OCI-LY1 (cell line): Measurements from ENCODE around the gene LVRN.
"Not testable (repeated sequence)": the region's sequence is repeated elsewhere in the genome, so short reads cannot be mapped to it uniquely, and the experiment has no call there.

Experiments used
- H2AFZ ChIP-seq: fragments of 200-600 bp; sonication (generic), shearing (Covaris generic); 2 replicates; pipeline ENCODE4 v1.6.0; 2014; ENCODE audit warnings: antibody characterized with exemption, mild to moderate bottlenecking, low read length
- H3F3A ChIP-seq: fragments of 200-600 bp; sonication (generic), shearing (Covaris generic); 2 replicates; pipeline ENCODE4 v1.6.0; 2014; ENCODE audit warnings: mild to moderate bottlenecking, antibody characterized with exemption, low read length, moderate library complexity; ENCODE audit not compliant: insufficient read depth
- H3K27ac ChIP-seq: fragments of 200-600 bp; sonication (generic); 2 replicates; pipeline ENCODE4 v1.5.1; 2014; ENCODE audit warnings: low read length, mixed run types, mild to moderate bottlenecking, low read depth; ENCODE audit not compliant: poor library complexity, severe bottlenecking
- H3K27me3 ChIP-seq: fragments of 200-600 bp; sonication (generic); 2 replicates; pipeline ENCODE4 v1.6.0; 2014; ENCODE audit warnings: antibody characterized with exemption, mild to moderate bottlenecking, low read length, moderate library complexity; ENCODE audit not compliant: insufficient read depth
- H3K36me3 ChIP-seq: fragments of 200-600 bp; sonication (generic); 2 replicates; pipeline ENCODE4 v1.6.1; 2014; ENCODE audit warnings: mild to moderate bottlenecking, antibody characterized with exemption, low read length, moderate library complexity, mixed read lengths; ENCODE audit not compliant: insufficient read depth
- H3K4me1 ChIP-seq: fragments of 200-600 bp; sonication (generic); 2 replicates; pipeline ENCODE4 v1.5.1; 2014; ENCODE audit warnings: mild to moderate bottlenecking, low read length, moderate library complexity; ENCODE audit not compliant: insufficient read depth, severe bottlenecking
- H3K4me2 ChIP-seq: fragments of 200-600 bp; sonication (generic), shearing (Covaris generic); 2 replicates; pipeline ENCODE4 v1.6.1; 2014; ENCODE audit warnings: low read length
- H3K4me3 ChIP-seq: fragments of 200-600 bp; sonication (generic); 2 replicates; pipeline ENCODE4 v1.5.1; 2014; ENCODE audit warnings: low read length, low read depth, mild to moderate bottlenecking, mixed read lengths; ENCODE audit not compliant: poor library complexity, severe bottlenecking
- H3K79me2 ChIP-seq: fragments of 200-600 bp; shearing (Covaris generic); 2 replicates; pipeline ENCODE4 v1.6.1; 2016; ENCODE audit warnings: mixed run types, low read length, mixed read lengths; ENCODE audit not compliant: insufficient read depth
- H3K9ac ChIP-seq: fragments of 200-600 bp; sonication (generic), shearing (Covaris generic); 2 replicates; pipeline ENCODE4 v1.6.1; 2014; ENCODE audit warnings: mild to moderate bottlenecking, low read length, mixed read lengths
- H3K9me2 ChIP-seq: fragments of 200-600 bp; sonication (generic), shearing (Covaris generic); 2 replicates; pipeline ENCODE4 v1.6.1; 2014; ENCODE audit warnings: low read depth, mild to moderate bottlenecking, low read length, mixed read lengths
- H3K9me3 ChIP-seq: fragments of 200-600 bp; shearing (Covaris generic); 2 replicates; pipeline ENCODE4 v1.6.1; 2014; ENCODE audit warnings: low read length, mixed read lengths
- H4K20me1 ChIP-seq: fragments of 200-600 bp; sonication (generic), shearing (Covaris generic); 2 replicates; pipeline ENCODE4 v1.6.0; 2016; ENCODE audit warnings: mild to moderate bottlenecking, low read length; ENCODE audit not compliant: insufficient read depth
- EZH2 ChIP-seq: fragments of 200-600 bp; sonication (generic), shearing (Covaris generic); IDR thresholded peaks from 2 replicates; pipeline ENCODE4 v1.8.0; 2017; ENCODE audit warnings: borderline replicate concordance, mixed run types, mild to moderate bottlenecking, antibody characterized with exemption, low read length, moderate library complexity, mixed read lengths
- TF ChIP-seq, protein P1 (sequence below): fragments of 200-600 bp; sonication (generic), shearing (Covaris generic); IDR thresholded peaks from 2 replicates; pipeline ENCODE4 v1.5.1; 2017; ENCODE audit warnings: mild to moderate bottlenecking, antibody characterized with exemption, low read length, moderate library complexity, mixed read lengths

Gene LVRN, protein sequence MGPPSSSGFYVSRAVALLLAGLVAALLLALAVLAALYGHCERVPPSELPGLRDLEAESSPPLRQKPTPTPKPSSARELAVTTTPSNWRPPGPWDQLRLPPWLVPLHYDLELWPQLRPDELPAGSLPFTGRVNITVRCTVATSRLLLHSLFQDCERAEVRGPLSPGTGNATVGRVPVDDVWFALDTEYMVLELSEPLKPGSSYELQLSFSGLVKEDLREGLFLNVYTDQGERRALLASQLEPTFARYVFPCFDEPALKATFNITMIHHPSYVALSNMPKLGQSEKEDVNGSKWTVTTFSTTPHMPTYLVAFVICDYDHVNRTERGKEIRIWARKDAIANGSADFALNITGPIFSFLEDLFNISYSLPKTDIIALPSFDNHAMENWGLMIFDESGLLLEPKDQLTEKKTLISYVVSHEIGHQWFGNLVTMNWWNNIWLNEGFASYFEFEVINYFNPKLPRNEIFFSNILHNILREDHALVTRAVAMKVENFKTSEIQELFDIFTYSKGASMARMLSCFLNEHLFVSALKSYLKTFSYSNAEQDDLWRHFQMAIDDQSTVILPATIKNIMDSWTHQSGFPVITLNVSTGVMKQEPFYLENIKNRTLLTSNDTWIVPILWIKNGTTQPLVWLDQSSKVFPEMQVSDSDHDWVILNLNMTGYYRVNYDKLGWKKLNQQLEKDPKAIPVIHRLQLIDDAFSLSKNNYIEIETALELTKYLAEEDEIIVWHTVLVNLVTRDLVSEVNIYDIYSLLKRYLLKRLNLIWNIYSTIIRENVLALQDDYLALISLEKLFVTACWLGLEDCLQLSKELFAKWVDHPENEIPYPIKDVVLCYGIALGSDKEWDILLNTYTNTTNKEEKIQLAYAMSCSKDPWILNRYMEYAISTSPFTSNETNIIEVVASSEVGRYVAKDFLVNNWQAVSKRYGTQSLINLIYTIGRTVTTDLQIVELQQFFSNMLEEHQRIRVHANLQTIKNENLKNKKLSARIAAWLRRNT

DNA sequence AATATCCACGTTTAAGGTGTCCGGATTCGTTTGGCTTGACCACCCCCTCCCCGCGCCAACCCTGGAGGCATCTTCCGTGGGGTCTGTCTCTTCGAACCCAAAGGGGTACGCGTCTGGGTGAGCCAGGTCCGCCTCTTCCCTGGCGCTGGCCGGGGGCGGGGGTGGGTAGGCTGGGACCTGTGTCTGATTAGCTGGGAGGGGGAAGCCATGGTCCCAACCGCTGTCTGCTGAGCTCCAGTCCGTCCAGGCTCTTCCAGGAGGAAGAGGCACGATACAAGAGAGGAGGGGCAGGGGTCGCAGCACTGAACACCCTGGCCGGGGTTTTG, at the start of gene LVRN:
Gene LVRN (plus strand): TSS at position 237 of the 326 bp plus-strand sequence. CDS start 143 bp downstream, outside the sequence.
- Histone ChIP-seq H3K4me2 (no peak within 1 kb of the TSS), H3K4me1 (no peaks in the 10 kb centered on the region), H3K9ac (no peak within 1 kb of the TSS), H3K79me2 (no peaks in the 10 kb centered on the region), H3K27me3 (no peaks in the 10 kb centered on the region), H3K4me3 (no peak within 1 kb of the TSS), H3F3A (no peaks in the 10 kb centered on the region), H4K20me1 (no peaks in the 10 kb centered on the region), H3K27ac (no peak within 1 kb of the TSS), H2AFZ (no peak within 1 kb of the TSS), H3K9me3 (no peaks in the 10 kb centered on the region), H3K36me3 (no peaks in the 10 kb centered on the region), H3K9me2 (no peaks in the 10 kb centered on the region)
- TF ChIP-seq, protein P1, sequence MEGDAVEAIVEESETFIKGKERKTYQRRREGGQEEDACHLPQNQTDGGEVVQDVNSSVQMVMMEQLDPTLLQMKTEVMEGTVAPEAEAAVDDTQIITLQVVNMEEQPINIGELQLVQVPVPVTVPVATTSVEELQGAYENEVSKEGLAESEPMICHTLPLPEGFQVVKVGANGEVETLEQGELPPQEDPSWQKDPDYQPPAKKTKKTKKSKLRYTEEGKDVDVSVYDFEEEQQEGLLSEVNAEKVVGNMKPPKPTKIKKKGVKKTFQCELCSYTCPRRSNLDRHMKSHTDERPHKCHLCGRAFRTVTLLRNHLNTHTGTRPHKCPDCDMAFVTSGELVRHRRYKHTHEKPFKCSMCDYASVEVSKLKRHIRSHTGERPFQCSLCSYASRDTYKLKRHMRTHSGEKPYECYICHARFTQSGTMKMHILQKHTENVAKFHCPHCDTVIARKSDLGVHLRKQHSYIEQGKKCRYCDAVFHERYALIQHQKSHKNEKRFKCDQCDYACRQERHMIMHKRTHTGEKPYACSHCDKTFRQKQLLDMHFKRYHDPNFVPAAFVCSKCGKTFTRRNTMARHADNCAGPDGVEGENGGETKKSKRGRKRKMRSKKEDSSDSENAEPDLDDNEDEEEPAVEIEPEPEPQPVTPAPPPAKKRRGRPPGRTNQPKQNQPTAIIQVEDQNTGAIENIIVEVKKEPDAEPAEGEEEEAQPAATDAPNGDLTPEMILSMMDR = no peak
- no peak for TF ChIP-seq EZH2

DNA sequence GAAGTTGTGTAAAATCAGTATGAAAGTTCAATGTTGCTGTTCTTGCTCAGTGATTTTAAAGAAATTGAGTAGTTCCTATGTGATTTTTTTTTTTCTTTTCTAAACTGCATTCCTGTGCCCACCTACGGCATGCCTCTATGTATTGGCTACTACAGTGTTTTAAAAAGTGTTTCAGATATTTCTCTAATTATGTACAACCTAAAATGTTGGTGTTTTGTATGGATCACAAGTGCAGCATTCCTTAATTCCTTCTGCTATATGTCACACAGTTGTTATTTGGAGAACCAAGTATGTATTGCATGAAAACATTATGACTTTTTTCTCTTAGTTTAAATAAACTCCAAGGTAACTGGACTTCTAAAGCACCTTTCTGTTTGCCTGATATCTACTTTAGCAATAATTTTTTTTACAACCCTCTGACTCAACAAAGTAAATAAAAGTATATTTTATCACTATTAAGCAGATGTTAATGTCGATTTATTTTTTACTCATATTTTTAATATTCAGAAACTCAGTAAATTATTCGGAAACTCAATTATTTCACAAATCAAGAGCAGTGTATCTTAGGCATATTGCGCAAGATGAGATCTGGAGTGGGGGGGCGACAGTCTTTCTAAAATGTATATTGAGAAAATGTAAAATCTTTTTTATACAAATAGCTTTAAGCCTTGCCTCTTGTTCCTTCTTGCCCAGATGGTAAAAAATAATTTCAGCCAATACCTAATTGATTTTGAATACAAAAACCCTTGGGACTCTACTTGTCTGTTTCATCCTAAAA, 48.5 kb upstream of the LVRN start:
- not testable (repeated sequence) for H2AFZ ChIP-seq, H3F3A ChIP-seq, H3K79me2 ChIP-seq, H3K9ac ChIP-seq, H4K20me1 ChIP-seq, H3K27me3 ChIP-seq, H3K9me3 ChIP-seq, H3K27ac ChIP-seq, H3K4me3 ChIP-seq, H3K9me2 ChIP-seq, H3K4me1 ChIP-seq, H3K4me2 ChIP-seq, H3K36me3 ChIP-seq

DNA sequence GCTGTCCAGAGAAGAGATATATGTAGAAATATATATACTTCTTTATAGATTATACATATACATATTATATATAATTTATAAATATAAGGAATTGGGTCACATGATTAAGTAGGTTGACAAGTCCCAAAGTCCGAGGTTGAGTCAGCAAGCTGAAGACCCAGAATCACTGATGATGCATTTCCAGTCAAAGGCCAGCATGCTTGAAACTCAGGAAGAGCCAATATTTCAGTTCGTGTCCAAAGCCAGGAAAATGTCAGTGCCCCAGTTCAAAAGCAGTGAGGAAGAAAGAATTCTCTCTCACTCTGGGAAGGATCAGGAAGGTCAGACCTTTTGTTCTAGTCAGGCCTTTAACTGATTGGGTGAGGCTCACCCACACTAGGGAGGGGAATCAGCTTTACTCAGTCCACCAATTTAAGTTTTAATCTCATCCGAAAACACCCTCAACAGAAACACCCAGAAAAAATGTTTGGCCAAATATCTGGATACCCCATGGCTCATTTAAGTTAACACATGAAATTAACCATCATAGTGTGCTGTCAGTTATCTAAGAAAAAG, 42.0 kb upstream of the LVRN start:
- Histone ChIP-seq H3K9me3 (no peaks in the 10 kb centered on the region), H3K9me2 (no peaks in the 10 kb centered on the region; the same call in 1 of the 2 replicates), H4K20me1 (no peaks in the 10 kb centered on the region), H3K4me2 (no peak overlapping the region), H3K27ac (no peak overlapping the region), H3K4me1 (no peaks in the 10 kb centered on the region), H3K27me3 (no peaks in the 10 kb centered on the region), H3F3A (no peaks in the 10 kb centered on the region), H2AFZ (no peak overlapping the region), H3K79me2 (no peaks in the 10 kb centered on the region), H3K9ac (no peak overlapping the region), H3K4me3 (no peak overlapping the region), H3K36me3 (no peaks in the 10 kb centered on the region)
- TF ChIP-seq EZH2 = no peak
- TF ChIP-seq, protein P1 = no peak

DNA sequence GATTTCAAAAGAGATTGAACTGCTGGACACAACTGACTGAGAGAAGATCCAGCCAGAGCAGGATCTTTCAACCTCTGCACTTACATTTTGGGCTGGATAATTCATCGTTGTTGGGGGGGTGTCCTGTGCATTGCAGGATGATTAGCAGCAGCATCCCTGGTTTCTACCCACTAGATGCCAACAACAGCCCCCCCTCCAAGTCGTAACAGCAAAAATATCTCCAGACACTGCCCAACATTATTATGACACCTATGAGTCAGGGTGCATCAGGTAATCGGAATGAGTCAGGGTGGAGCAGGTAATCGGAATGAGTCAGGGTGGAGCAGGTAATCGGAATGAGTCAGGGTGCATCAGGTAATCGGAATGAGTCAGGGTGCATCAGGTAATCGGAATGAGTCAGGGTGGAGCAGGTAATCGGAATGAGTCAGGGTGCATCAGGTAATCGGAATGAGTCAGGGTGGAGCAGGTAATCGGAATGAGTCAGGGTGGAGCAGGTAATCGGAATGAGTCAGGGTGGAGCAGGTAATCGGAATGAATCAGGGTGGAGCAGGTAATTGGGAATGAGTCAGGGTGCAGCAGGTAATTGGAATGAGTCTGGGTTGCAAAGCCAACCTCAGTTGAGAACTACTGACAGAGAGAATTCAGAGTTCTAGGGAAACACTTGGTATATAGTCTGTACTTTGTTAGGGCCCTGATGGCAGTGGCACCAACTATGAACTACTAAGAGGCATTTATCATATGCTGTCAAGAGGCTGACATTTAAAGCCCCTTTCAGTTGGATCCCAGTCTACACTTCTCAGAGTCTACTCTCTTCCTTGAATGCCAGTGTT, 33.5 kb upstream of the LVRN start:
- not testable (repeated sequence) for H4K20me1 ChIP-seq, H3K27me3 ChIP-seq, H3K9me3 ChIP-seq, H3K9me2 ChIP-seq, H3F3A ChIP-seq, H3K4me2 ChIP-seq, H2AFZ ChIP-seq, H3K36me3 ChIP-seq, H3K27ac ChIP-seq, H3K4me1 ChIP-seq, H3K9ac ChIP-seq, H3K79me2 ChIP-seq, H3K4me3 ChIP-seq

DNA sequence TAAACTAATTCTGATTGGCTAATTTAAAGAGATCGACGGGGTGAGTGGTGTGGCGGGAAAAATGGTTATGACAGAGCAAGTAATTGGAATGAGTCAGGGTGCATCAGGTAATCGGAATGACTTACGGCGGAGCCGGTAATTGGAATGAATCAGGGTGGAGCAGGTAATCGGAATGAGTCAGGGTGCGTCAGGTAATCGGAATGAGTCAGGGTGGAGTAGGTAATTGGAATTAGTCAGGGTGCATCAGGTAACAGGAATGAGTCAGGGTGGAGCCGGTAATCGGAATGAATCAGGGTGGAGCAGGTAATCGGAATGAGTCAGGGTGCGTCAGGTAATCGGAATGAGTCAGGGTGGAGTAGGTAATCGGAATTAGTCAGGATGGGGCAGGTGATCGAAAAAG, 32.1 kb upstream of the LVRN start:
- H3K4me2 ChIP-seq, H3K27me3 ChIP-seq, H3K9me3 ChIP-seq, H3K4me1 ChIP-seq, H3F3A ChIP-seq, H3K79me2 ChIP-seq, H3K27ac ChIP-seq, H3K9me2 ChIP-seq, H3K36me3 ChIP-seq, H3K9ac ChIP-seq, H4K20me1 ChIP-seq, H3K4me3 ChIP-seq, H2AFZ ChIP-seq: not testable (repeated sequence)
